ENCODE data around the gene SLC9A4.

The SLC9A4 gene

GRCh38 chr2:102499558-102499957 lies 26.5 kb downstream of the SLC9A4 start:
- DNase-seq (ENCODE audit: low read depth) = no peak

GRCh38 chr2:102502576-102502975 lies 29.6 kb downstream of the SLC9A4 start:
- DNase-seq (ENCODE audit: low read depth) = no peak

GRCh38 chr2:102504833-102505232 lies 31.8 kb downstream of the SLC9A4 start:
- no peak for DNase-seq (ENCODE audit: low read depth)

GRCh38 chr2:102505290-102505689 lies 32.3 kb downstream of the SLC9A4 start:
- DNase-seq (ENCODE audit: low read depth) = no peak

- no peak for DNase-seq (ENCODE audit: low read depth)
These were observed 33.7 kb downstream of the SLC9A4 start for GRCh38 chr2:102506743-102507142.

GRCh38 chr2:102508863-102509262 lies 35.8 kb downstream of the SLC9A4 start:
- DNase-seq (ENCODE audit: low read depth) = no peak

- DNase-seq (ENCODE audit: low read depth) = no peak
These were observed 36.7 kb downstream of the SLC9A4 start for GRCh38 chr2:102509749-102510148.

- no peak for DNase-seq (ENCODE audit: low read depth)
These were observed 38.0 kb downstream of the SLC9A4 start for GRCh38 chr2:102510791-102511575.

GRCh38 chr2:102512161-102512560 lies 39.1 kb downstream of the SLC9A4 start:
- DNase-seq (ENCODE audit: low read depth) = no peak

GRCh38 chr2:102513355-102513939 lies 40.4 kb downstream of the SLC9A4 start:
- DNase-seq (ENCODE audit: low read depth) = no peak

GRCh38 chr2:102514061-102514785 lies 41.2 kb downstream of the SLC9A4 start:
- no peak for DNase-seq (ENCODE audit: low read depth)

- DNase-seq (ENCODE audit: low read depth) = no peak
These were observed 42.8 kb downstream of the SLC9A4 start for GRCh38 chr2:102515851-102516250.

GRCh38 chr2:102518170-102518569 lies 45.1 kb downstream of the SLC9A4 start:
- no peak for DNase-seq (ENCODE audit: low read depth)

GRCh38 chr2:102520009-102520408 lies 47.0 kb downstream of the SLC9A4 start:
- no peak for DNase-seq (ENCODE audit: low read depth)

- DNase-seq (ENCODE audit: low read depth) = no peak
These were observed 47.8 kb downstream of the SLC9A4 start for GRCh38 chr2:102520801-102521200.

GRCh38 chr2:102522162-102522561 lies 49.1 kb downstream of the SLC9A4 start:
- DNase-seq (ENCODE audit: low read depth) = no peak

- DNase-seq (ENCODE audit: low read depth) = no peak
These were observed 49.9 kb downstream of the SLC9A4 start for GRCh38 chr2:102522890-102523289.

- DNase-seq (ENCODE audit: low read depth) = no peak
These were observed 50.6 kb downstream of the SLC9A4 start for GRCh38 chr2:102523651-102524050.

- DNase-seq (ENCODE audit: low read depth) = no peak
These were observed 54.1 kb downstream of the SLC9A4 start for GRCh38 chr2:102527086-102527485.

GRCh38 chr2:102538491-102538890 lies 65.5 kb downstream of the SLC9A4 start:
- no peak for DNase-seq (ENCODE audit: low read depth)

- DNase-seq (ENCODE audit: low read depth) = no peak
These were observed 67.9 kb downstream of the SLC9A4 start for GRCh38 chr2:102540882-102541281.

- no peak for DNase-seq (ENCODE audit: low read depth)
These were observed 71.2 kb downstream of the SLC9A4 start for GRCh38 chr2:102544182-102544581.

- DNase-seq (ENCODE audit: low read depth) = no peak
These were observed 74.4 kb downstream of the SLC9A4 start for GRCh38 chr2:102547462-102547861.
